Fibroblast of pulmonary artery (primary cell): ENCODE measurements around the gene CENPH.
A peak's percentile ranks its signal among the peaks of the same experiment; 100 is the strongest.
"Not testable (repeated sequence)": the region's sequence is repeated elsewhere in the genome, so short reads cannot be mapped to it uniquely, and the experiment has no call there.

Source experiments
- DNase-seq: peaks from one replicate; pipeline ENCODE4 v3.0.0-alpha.2; 2010; ENCODE audit warnings: low read depth
- H3K4me3 ChIP-seq: replicated peaks from 2 replicates; pipeline ENCODE4 v1.5.1; 2011; ENCODE audit warnings: low read depth, mild to moderate bottlenecking, control low read depth, low read length, moderate library complexity
- TF ChIP-seq, protein P1 (sequence below): IDR thresholded peaks from 2 replicates; pipeline ENCODE4 v1.5.1; 2011; ENCODE audit warnings: mild to moderate bottlenecking, control low read depth, low read length, inconsistent platforms; ENCODE audit errors: missing control alignments

The CENPH gene, protein sequence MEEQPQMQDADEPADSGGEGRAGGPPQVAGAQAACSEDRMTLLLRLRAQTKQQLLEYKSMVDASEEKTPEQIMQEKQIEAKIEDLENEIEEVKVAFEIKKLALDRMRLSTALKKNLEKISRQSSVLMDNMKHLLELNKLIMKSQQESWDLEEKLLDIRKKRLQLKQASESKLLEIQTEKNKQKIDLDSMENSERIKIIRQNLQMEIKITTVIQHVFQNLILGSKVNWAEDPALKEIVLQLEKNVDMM

DNA sequence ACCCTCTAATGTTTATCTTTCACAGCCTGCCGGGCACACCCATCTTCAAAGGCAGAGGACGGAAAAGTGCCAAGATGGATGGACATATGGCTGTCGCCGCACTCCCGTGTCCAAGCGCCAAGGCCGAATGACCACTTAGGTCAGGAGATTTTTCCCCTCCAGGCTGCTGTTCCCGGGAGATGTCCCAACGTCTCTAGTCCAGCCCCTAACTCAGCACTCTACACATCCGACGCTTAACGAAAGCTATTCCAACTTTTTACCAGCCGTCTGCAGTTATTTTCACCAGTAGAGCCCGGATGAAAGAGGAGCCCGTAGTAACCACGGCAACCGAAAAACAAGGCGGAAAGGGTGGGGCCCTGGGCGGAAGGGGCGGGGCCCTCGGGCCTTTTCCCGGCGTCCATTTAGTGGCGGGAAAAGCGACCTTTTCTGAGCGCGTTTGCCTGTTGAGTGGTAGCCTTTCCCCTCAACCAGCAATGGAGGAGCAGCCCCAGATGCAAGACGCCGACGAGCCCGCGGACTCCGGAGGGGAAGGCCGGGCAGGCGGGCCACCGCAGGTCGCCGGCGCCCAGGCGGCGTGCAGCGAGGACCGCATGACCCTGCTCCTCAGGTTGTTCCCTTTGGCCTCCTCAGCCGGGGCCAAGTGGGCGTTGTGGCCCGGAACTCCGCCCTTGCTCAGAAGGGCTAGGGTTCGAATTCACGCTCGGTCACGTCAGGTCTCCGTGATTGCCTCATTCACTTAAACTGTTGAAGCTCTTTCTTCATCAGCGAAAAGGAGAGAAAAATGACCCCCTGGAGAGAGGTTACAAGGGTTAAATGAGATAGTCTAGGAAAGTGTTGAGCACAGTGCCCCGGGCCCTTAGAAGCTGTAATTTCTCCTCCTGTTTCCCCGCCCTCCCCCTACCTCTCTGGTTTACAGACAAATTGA, at the start of gene CENPH:
CENPH (plus strand) TSS at position 422 of the 925 bp plus-strand sequence; CDS start at position 474, 52 bp downstream.
- H3K4me3 ChIP-seq, result peak within 1 kb of the TSS; percentile 99
- TF ChIP-seq, protein P1, sequence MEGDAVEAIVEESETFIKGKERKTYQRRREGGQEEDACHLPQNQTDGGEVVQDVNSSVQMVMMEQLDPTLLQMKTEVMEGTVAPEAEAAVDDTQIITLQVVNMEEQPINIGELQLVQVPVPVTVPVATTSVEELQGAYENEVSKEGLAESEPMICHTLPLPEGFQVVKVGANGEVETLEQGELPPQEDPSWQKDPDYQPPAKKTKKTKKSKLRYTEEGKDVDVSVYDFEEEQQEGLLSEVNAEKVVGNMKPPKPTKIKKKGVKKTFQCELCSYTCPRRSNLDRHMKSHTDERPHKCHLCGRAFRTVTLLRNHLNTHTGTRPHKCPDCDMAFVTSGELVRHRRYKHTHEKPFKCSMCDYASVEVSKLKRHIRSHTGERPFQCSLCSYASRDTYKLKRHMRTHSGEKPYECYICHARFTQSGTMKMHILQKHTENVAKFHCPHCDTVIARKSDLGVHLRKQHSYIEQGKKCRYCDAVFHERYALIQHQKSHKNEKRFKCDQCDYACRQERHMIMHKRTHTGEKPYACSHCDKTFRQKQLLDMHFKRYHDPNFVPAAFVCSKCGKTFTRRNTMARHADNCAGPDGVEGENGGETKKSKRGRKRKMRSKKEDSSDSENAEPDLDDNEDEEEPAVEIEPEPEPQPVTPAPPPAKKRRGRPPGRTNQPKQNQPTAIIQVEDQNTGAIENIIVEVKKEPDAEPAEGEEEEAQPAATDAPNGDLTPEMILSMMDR, result no peak
- peak; percentile 90 for DNase-seq

DNA sequence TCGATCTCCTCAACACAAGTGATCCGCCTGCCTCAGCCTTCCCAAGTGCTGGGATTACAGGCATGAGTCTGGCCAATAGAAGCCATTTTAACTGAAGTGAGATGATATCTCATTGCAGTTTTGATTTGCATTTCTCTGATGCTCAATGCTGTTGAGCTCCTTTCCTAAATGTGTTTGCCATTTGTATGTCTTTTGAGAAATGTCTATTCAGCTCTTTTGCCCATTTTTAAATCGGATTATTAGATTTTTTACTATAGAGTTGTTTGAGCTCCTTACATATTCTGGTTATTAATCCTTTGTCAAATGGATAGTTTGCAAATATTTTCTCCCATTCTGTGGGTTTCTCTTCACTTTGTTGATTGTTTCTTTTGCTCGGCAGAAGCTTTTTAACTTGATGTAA, 49.1 kb upstream of the CENPH start:
- DNase-seq, H3K4me3 ChIP-seq: not testable (repeated sequence)

DNA sequence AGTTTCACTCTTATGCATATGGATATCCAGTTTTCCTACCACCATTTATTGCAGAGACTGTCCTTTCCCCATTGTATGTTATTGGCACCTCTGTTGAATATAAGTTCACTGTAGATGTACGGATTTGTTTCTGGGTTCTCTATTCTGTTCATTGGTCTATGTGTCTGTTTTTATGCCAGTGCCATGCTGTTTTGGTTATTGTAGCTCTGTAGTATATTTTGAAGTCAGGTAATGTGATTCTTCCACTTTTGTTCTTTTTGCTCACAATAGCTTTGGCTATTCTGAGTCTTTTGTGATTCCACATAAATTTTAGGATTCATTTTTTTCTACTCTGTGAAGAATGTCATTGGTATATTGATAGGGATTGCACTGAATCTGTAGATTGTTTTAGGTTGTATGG, 48.6 kb upstream of the CENPH start:
- no peak overlapping the region for H3K4me3 ChIP-seq
- no peak for DNase-seq
- TF ChIP-seq, protein P1, result no peak

DNA sequence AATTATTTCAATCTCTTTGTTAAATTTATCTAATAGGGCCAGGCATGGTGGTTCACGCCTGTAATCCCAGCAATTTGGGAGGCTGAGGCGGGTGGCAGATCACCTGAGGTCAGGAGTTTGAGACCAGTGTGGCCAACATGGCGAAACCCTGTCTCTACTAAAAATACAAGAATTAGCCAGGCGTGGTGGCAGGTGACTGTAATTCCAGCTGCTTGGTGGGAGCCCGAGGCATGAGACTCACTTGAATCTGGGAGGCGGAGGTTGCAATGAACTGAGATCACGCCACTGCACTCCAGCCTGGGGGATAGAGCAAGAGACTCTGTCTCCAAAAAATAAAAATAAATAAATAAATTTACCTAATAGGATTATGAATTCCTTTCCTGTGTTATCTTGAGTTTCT, 40.8 kb upstream of the CENPH start:
- not testable (repeated sequence) for DNase-seq, H3K4me3 ChIP-seq

DNA sequence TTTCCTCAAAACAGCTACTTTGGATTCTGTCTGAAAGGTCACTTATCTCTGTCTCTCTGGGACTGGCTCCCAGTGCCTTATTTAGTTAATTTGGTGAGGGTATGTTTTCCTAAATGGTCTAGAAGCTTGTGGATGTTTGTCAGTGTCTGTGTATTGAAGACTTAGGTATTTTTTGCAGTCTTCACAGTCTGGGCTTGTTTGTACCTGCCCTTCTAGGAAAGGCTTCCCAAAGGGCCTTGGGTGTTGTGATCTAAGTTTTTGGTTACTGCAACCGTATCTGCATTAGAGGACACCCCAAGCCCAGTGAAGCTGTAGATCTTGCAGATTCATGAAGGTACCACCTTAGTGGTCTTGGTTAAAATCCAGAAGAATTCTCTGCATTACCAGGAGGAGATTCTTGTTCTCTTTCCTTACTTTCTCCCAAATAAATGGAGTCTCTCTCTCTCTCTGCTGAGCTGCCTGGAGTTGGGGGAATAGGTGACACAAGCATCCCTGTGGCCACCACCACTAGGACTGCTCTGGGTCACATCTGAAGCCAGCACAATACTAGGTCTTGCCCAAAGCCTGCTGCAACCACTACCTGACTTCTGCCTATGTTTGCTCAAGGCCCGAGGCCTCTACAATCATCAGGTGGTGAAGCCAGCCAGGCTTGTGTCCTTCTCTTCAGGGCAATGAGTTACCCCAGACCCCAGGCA, 40.3 kb upstream of the CENPH start:
- no peak overlapping the region for H3K4me3 ChIP-seq
- TF ChIP-seq, protein P1, result no peak
- no peak for DNase-seq

DNA sequence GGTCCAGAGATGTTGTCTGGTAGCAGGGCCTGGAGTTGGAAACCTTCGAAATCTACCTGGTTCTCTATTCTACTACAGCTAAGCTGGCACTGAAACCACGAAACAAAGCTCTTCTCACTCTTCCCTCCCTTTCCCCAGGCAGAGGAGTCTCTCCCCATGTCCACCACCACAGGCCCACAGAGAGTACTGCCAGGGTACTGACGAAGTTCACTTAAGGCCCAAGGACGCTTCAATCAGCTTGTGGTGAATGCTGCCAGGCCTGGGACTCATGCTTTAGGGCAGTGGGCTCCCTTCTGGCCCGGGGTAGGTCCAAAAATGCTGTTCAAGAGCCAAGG, 39.7 kb upstream of the CENPH start:
- no peak for DNase-seq
- no peak overlapping the region for H3K4me3 ChIP-seq
- TF ChIP-seq, protein P1, result no peak

DNA sequence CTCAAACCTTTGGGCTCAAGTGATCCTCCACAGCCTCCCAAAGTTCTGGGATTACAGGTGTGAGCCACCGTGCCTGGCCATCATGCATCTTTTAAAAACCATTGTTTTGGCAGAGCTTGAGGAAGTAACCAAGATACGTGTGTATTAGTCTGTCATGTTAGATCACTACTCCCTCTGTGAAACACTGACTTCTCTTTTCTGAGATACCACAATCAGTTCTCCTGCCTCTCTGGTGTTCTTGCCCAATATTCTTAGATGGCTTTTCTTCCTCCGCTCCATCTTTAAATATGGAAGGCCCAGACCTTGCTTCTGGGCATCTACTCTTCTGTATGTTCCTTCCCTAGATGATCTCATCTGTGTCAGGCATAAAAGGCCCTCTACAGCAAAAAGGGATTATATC, 36.7 kb upstream of the CENPH start:
- DNase-seq, result no peak
- no peak overlapping the region for H3K4me3 ChIP-seq
- TF ChIP-seq, protein P1, result no peak
